Lower leg skin (tissue), 3 donors: ENCODE data around the gene LRRTM1.

ENCODE experiments used
- CTCF ChIP-seq, 3 donors: fragments of 450-650 bp; IDR thresholded peaks; one replicate each; pipeline ENCODE4 v1.5.1; 2016; ENCODE audit warnings: antibody characterized with exemption in 3 of 3, mild to moderate bottlenecking in 3 of 3, moderate library complexity in 2 of 3
- POLR2A ChIP-seq, 2 donors: fragments of 450-650 bp; IDR thresholded peaks; one replicate each; pipeline ENCODE4 v1.6.1; 2016 to 2017; ENCODE audit warnings: antibody characterized with exemption in 2 of 2, mild to moderate bottlenecking in 1 of 2, moderate library complexity in 1 of 2

- TF ChIP-seq CTCF (IDR thresholded peaks at IDR 0.05) (no peak), POLR2A (IDR thresholded peaks at IDR 0.05) (no peak)
These were observed 16.0 kb downstream of the LRRTM1 start for GRCh38 chr2:80288576-80288975.
